Measurements from ENCODE around the gene BTN2A1. TPM values are rescaled to one million over a fixed set of nuclear protein-coding genes. Genes with fewer than 3 reads are reported as not detected.

Gene BTN2A1
- total and polyA plus RNA-seq, 2 of the 13 experiments (the other 11 are each of a cell fraction or from before 2014, with no cell fraction given) = 16.4 to 30.4 TPM

GRCh38 chr6:26516481-26517427 is 59.0 kb downstream of the BTN2A1 start (continued):
- TF ChIP-seq ZNF776 (CRISPR knock-in tag; IDR thresholded peaks at IDR 0.05) (no peak), BRD4 (CRISPR knock-in tag; IDR thresholded peaks at IDR 0.05) (no peak), ZNF644 (CRISPR knock-in tag; IDR thresholded peaks at IDR 0.05; ENCODE audit: low read depth) (0 out of 2 replicates have a peak, but pooled peaks have one; percentile 25), TBX3 (IDR thresholded peaks at IDR 0.05; ENCODE audit: borderline replicate concordance) (no peak), ZSCAN9 (CRISPR knock-in tag; IDR thresholded peaks at IDR 0.05; ENCODE audit: borderline replicate concordance) (no peak; the same call in 1 of the 2 replicates), HCFC1 (IDR thresholded peaks at IDR 0.05; ENCODE audit: low read depth, low read length) (no peak), ASH2L (IDR thresholded peaks at IDR 0.05; ENCODE audit: insufficient read length, low read depth, low read length) (no peak), POLR2AphosphoS5 (IDR thresholded peaks at IDR 0.05; ENCODE audit: low read depth, low read length) (no peak), IKZF1 (IDR thresholded peaks at IDR 0.05) (no peak), ZNF746 (CRISPR knock-in tag; IDR thresholded peaks at IDR 0.05) (no peak), NAIF1 (CRISPR knock-in tag; IDR thresholded peaks at IDR 0.05; ENCODE audit: borderline replicate concordance) (no peak), NFKBIZ (CRISPR knock-in tag; IDR thresholded peaks at IDR 0.05) (0 out of 2 replicates have a peak, but pooled peaks have one; percentile 27), HOXA3 (CRISPR knock-in tag; IDR thresholded peaks at IDR 0.05) (peak; percentile 50), NFE2 (CRISPR knock-in tag; IDR thresholded peaks at IDR 0.05) (no peak), ZNF124 (CRISPR knock-in tag; IDR thresholded peaks at IDR 0.05) (peak; percentile 38; the same call in 1 of the 2 replicates), ZMAT3 (CRISPR knock-in tag; conservative IDR thresholded peaks at IDR 0.05) (0 out of 2 replicates have a peak, but pooled peaks have one; percentile 25), ZNF382 (CRISPR knock-in tag; IDR thresholded peaks at IDR 0.05; ENCODE audit: borderline replicate concordance) (no peak), TAF15 (IDR thresholded peaks at IDR 0.05; ENCODE audit: low read depth, low read length, poor library complexity, severe bottlenecking) (no peak), HDAC6 (IDR thresholded peaks at IDR 0.05; ENCODE audit: low read depth, low read length) (no peak), ZNF75D (CRISPR knock-in tag; IDR thresholded peaks at IDR 0.05; ENCODE audit: borderline replicate concordance) (no peak), IRF2 (CRISPR knock-in tag; IDR thresholded peaks at IDR 0.05) (peak; percentile 62; the same call in 1 of the 2 replicates), RFX3 (CRISPR knock-in tag; IDR thresholded peaks at IDR 0.05) (no peak)
- TF ChIP-seq, protein P1, sequence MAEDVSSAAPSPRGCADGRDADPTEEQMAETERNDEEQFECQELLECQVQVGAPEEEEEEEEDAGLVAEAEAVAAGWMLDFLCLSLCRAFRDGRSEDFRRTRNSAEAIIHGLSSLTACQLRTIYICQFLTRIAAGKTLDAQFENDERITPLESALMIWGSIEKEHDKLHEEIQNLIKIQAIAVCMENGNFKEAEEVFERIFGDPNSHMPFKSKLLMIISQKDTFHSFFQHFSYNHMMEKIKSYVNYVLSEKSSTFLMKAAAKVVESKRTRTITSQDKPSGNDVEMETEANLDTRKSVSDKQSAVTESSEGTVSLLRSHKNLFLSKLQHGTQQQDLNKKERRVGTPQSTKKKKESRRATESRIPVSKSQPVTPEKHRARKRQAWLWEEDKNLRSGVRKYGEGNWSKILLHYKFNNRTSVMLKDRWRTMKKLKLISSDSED (CRISPR knock-in tag; IDR thresholded peaks at IDR 0.05) = no peak
- TF ChIP-seq, protein P2, sequence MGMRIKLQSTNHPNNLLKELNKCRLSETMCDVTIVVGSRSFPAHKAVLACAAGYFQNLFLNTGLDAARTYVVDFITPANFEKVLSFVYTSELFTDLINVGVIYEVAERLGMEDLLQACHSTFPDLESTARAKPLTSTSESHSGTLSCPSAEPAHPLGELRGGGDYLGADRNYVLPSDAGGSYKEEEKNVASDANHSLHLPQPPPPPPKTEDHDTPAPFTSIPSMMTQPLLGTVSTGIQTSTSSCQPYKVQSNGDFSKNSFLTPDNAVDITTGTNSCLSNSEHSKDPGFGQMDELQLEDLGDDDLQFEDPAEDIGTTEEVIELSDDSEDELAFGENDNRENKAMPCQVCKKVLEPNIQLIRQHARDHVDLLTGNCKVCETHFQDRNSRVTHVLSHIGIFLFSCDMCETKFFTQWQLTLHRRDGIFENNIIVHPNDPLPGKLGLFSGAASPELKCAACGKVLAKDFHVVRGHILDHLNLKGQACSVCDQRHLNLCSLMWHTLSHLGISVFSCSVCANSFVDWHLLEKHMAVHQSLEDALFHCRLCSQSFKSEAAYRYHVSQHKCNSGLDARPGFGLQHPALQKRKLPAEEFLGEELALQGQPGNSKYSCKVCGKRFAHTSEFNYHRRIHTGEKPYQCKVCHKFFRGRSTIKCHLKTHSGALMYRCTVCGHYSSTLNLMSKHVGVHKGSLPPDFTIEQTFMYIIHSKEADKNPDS (CRISPR knock-in tag; IDR thresholded peaks at IDR 0.05) = peak; percentile 75; the same call in 1 of the 2 replicates
- TF ChIP-seq, protein P3, sequence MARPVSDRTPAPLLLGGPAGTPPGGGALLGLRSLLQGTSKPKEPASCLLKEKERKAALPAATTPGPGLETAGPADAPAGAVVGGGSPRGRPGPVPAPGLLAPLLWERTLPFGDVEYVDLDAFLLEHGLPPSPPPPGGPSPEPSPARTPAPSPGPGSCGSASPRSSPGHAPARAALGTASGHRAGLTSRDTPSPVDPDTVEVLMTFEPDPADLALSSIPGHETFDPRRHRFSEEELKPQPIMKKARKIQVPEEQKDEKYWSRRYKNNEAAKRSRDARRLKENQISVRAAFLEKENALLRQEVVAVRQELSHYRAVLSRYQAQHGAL (CRISPR knock-in tag; IDR thresholded peaks at IDR 0.05; ENCODE audit: not compliant biosample characterization) = no peak
- TF ChIP-seq, protein P4, sequence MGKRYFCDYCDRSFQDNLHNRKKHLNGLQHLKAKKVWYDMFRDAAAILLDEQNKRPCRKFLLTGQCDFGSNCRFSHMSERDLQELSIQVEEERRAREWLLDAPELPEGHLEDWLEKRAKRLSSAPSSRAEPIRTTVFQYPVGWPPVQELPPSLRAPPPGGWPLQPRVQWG (CRISPR knock-in tag; IDR thresholded peaks at IDR 0.05; ENCODE audit: borderline replicate concordance, low read depth) = no peak
- TF ChIP-seq, protein P5, sequence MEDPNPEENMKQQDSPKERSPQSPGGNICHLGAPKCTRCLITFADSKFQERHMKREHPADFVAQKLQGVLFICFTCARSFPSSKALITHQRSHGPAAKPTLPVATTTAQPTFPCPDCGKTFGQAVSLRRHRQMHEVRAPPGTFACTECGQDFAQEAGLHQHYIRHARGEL (CRISPR knock-in tag; IDR thresholded peaks at IDR 0.05) = no peak
